IMR-90 (cell line): Measurements from ENCODE around the gene ROR2. TPM values are rescaled to one million over a fixed set of nuclear protein-coding genes. Genes with fewer than 3 reads are reported as not detected.

Source experiments
- ATAC-seq: fragments of 200-7000 bp; cut with Tn5 transposase; 2 replicates; pipeline ENCODE4 v1.9.1; 2020; ENCODE audit warnings: low read depth, mild to moderate bottlenecking, moderate library complexity
- BruUV-seq: library from RNA; stranded (reverse); fragments of 400-500 nt; replicated peaks from 2 replicates; lab custom pipeline; 2021; lab: Mats Ljungman, UMichigan
- CTCF ChIA-PET: fragments of 300-600 bp; formaldehyde crosslinking; extraction: SDS; loops from one replicate; lab custom pipeline; 2021; ENCODE audit warnings: antibody characterized with exemption; lab: Yijun Ruan, JAX
- POLR2A ChIA-PET: fragments of 300-600 bp; sonication (Branson Sonifier 250); formaldehyde crosslinking; loops from one replicate; lab custom pipeline; 2022; ENCODE audit warnings: antibody characterized with exemption; ENCODE audit not compliant: unreplicated experiment; lab: Charles Lee
- DNase-seq: peaks from one replicate; pipeline ENCODE4 v3.0.0; 2013
- H2AFZ ChIP-seq: replicated peaks from 2 replicates; pipeline ENCODE3; 2013; ENCODE audit warnings: low read length, mild to moderate bottlenecking; ENCODE audit not compliant: poor library complexity
- H2AK5ac ChIP-seq: 2 replicates; pipeline ENCODE4 v1.6.1; 2013; ENCODE audit warnings: low read depth, low read length, inconsistent platforms
- H2AK9ac ChIP-seq: replicated peaks from 2 replicates; pipeline ENCODE3; 2013; ENCODE audit warnings: mild to moderate bottlenecking, low read depth, low read length, moderate library complexity; ENCODE audit not compliant: poor library complexity
- H2BK120ac ChIP-seq: 2 replicates; pipeline ENCODE4 v1.6.1; 2013; ENCODE audit warnings: low read depth, low read length, inconsistent platforms
- H2BK15ac ChIP-seq: 3 replicates; pipeline ENCODE4 v1.6.1; 2013; ENCODE audit warnings: low read depth, low read length, inconsistent platforms
- H2BK20ac ChIP-seq: 2 replicates; pipeline ENCODE4 v1.6.1; 2013; ENCODE audit warnings: low read depth, mild to moderate bottlenecking, inconsistent platforms, low read length, moderate library complexity
- H2BK5ac ChIP-seq: 2 replicates; pipeline ENCODE4 v1.6.1; 2013; ENCODE audit warnings: mild to moderate bottlenecking, low read depth, low read length, inconsistent platforms; ENCODE audit not compliant: poor library complexity, severe bottlenecking
- H3K14ac ChIP-seq: replicated peaks from 2 replicates; pipeline ENCODE4 v1.6.1; 2013; ENCODE audit warnings: low read depth, low read length, inconsistent platforms
- H3K18ac ChIP-seq: 2 replicates; pipeline ENCODE4 v1.6.1; 2013; ENCODE audit warnings: low read depth, low read length, control low read depth
- H3K23ac ChIP-seq: 2 replicates; pipeline ENCODE4 v1.6.1; 2013; ENCODE audit warnings: low read depth, low read length, inconsistent platforms
- H3K27ac ChIP-seq: 2 replicates; pipeline ENCODE4 v1.5.1; 2013; ENCODE audit warnings: mild to moderate bottlenecking, control low read depth, low read length; ENCODE audit not compliant: insufficient read depth
- H3K27me3 ChIP-seq: 2 replicates; pipeline ENCODE4 v1.6.1; 2013; ENCODE audit warnings: low read length; ENCODE audit not compliant: control insufficient read depth, insufficient read depth
- H3K36me3 ChIP-seq: 2 replicates; pipeline ENCODE4 v1.6.1; 2013; ENCODE audit warnings: low read length, mixed read lengths; ENCODE audit not compliant: control insufficient read depth, insufficient read depth
- H3K4ac ChIP-seq: 2 replicates; pipeline ENCODE4 v1.6.1; 2013; ENCODE audit warnings: low read depth, low read length, inconsistent platforms
- H3K4me1 ChIP-seq: 2 replicates; pipeline ENCODE4 v1.6.1; 2013; ENCODE audit warnings: low read length, mixed read lengths; ENCODE audit not compliant: control insufficient read depth, insufficient read depth
- H3K4me2 ChIP-seq: 2 replicates; pipeline ENCODE4 v1.6.1; 2013; ENCODE audit warnings: low read depth, mild to moderate bottlenecking, control low read depth, low read length, moderate library complexity
- H3K4me3 ChIP-seq: 2 replicates; pipeline ENCODE4 v1.5.1; 2013; ENCODE audit warnings: low read depth, mild to moderate bottlenecking, control low read depth, low read length, moderate library complexity; ENCODE audit not compliant: insufficient read depth
- H3K56ac ChIP-seq: 2 replicates; pipeline ENCODE4 v1.6.1; 2013; ENCODE audit warnings: low read length, inconsistent platforms; ENCODE audit not compliant: insufficient read depth; ENCODE audit errors: extremely low read depth
- H3K79me1 ChIP-seq, 2 experiments: 2 replicates each; pipeline ENCODE4 v1.6.1; 2013; ENCODE audit warnings: low read length in 2 of 2, inconsistent platforms in 1 of 2, low read depth in 1 of 2
- H3K9ac ChIP-seq: 2 replicates; pipeline ENCODE4 v1.6.1; 2013; ENCODE audit warnings: low read depth, low read length, control low read depth
- H3K9me1 ChIP-seq: 2 replicates; pipeline ENCODE4 v1.6.1; 2013; ENCODE audit warnings: low read length, inconsistent platforms; ENCODE audit not compliant: insufficient read depth
- H3K9me3 ChIP-seq: 2 replicates; pipeline ENCODE4 v1.6.1; 2013; ENCODE audit warnings: low read length; ENCODE audit not compliant: control insufficient read depth, insufficient read depth
- H4K20me1 ChIP-seq: 2 replicates; pipeline ENCODE4 v1.6.1; 2013; ENCODE audit warnings: low read length, inconsistent platforms; ENCODE audit not compliant: insufficient read depth
- H4K5ac ChIP-seq: 2 replicates; pipeline ENCODE4 v1.6.1; 2013; ENCODE audit warnings: mild to moderate bottlenecking, low read depth, low read length, control low read depth
- H4K8ac ChIP-seq, 2 experiments: 2 replicates each; pipeline ENCODE4 v1.6.1; 2013; ENCODE audit warnings: low read depth in 2 of 2, low read length in 2 of 2, control low read depth in 1 of 2, inconsistent platforms in 1 of 2
- H4K91ac ChIP-seq: 2 replicates; pipeline ENCODE4 v1.6.1; 2013; ENCODE audit warnings: low read depth, low read length, inconsistent platforms; ENCODE audit not compliant: insufficient read depth
- BHLHE40 ChIP-seq: fragments of 150-350 bp; IDR thresholded peaks from 2 replicates; pipeline ENCODE4 v1.6.1; 2016; ENCODE audit warnings: mild to moderate bottlenecking, low read depth, low read length
- CHD1 ChIP-seq: IDR thresholded peaks from 2 replicates; pipeline ENCODE4 v1.6.1; 2012; ENCODE audit warnings: low read depth, low read length, improper control_type of control experiment
- FOS ChIP-seq: fragments of 150-350 bp; IDR thresholded peaks from 2 replicates; pipeline ENCODE4 v1.6.1; 2016; ENCODE audit warnings: low read depth, low read length
- MAZ ChIP-seq: IDR thresholded peaks from 2 replicates; pipeline ENCODE4 v1.6.1; 2012; ENCODE audit warnings: low read depth, mild to moderate bottlenecking, low read length, improper control_type of control experiment, moderate library complexity, borderline replicate concordance
- MXI1 ChIP-seq: IDR thresholded peaks from 2 replicates; pipeline ENCODE4 v1.6.1; 2012; ENCODE audit warnings: low read depth, mild to moderate bottlenecking, low read length, moderate library complexity, borderline replicate concordance
- NFE2L2 ChIP-seq: fragments of 150-350 bp; IDR thresholded peaks from 2 replicates; pipeline ENCODE4 v1.6.1; 2016; ENCODE audit warnings: low read depth, mild to moderate bottlenecking, low read length
- POLR2A ChIP-seq: IDR thresholded peaks from 2 replicates; pipeline ENCODE4 v1.6.1; 2012; ENCODE audit warnings: mild to moderate bottlenecking, low read depth, low read length
- RAD21 ChIP-seq: IDR thresholded peaks from 2 replicates; pipeline ENCODE4 v1.6.1; 2012; ENCODE audit warnings: low read length, improper control_type of control experiment
- RCOR1 ChIP-seq: IDR thresholded peaks from 2 replicates; pipeline ENCODE4 v1.6.1; 2012; ENCODE audit warnings: mild to moderate bottlenecking, low read length, improper control_type of control experiment; ENCODE audit not compliant: insufficient replicate concordance
- WGBS, 2 experiments: methylation state at CpG; one replicate each; pipeline versions ENCODE4 v1.1.5 to v1.1.7; 2013; ENCODE audit warnings: missing lambda C conversion rate in 2 of 2; ENCODE audit not compliant: insufficient read length in 1 of 2; ENCODE audit errors: extremely low coverage in 2 of 2; 5-methylcytosine and 5-hydroxymethylcytosine counted together
- dilution Hi-C: fragments of 300-500 bp; cut with HindIII; formaldehyde crosslinking; loops from one replicate; pipeline ENCODE4 v1.14.3; 2018; ENCODE audit warnings: low sequenced_read_pairs; ENCODE audit not compliant: unreplicated experiment
- in situ Hi-C: fragments of 300-500 bp; cut with MboI; formaldehyde crosslinking; loops from 3 replicates; pipeline ENCODE4 v1.14.3; 2019; ENCODE audit warnings: low sequenced_read_pairs, inconsistent platforms, mixed read lengths
- intact Hi-C: fragments of 100-400 bp; cut with micrococcal nuclease; formaldehyde crosslinking; loops from 2 replicates; pipeline ENCODE4 v1.10.0; 2022
- polyA plus RNA-seq, 3 experiments: library from polyadenylated mRNA; depleted of rRNA; stranded (reverse); fragments of >200 nt; gene quantifications; 2 replicates each; pipeline ENCODE4 v1.2.3, GENCODE V29; 2012; ENCODE audit warnings: low replicate concordance in 1 of 3
- total RNA-seq: library from RNA; depleted of rRNA; stranded (reverse); fragments of >200 nt; gene quantifications from 2 replicates; pipeline ENCODE4 v1.2.3, GENCODE V29; 2012

Gene ROR2
- total and polyA plus RNA-seq, 2 of the 4 experiments (the other 2 are of a cell fraction) = 2.3 to 4.8 TPM

- Histone ChIP-seq H3K27ac (no peak overlapping the region), H3K4me1 (peaks cover 2% of the 10 kb centered on the region; the same call in 1 of the 2 replicates), H3K9me3 (no peaks in the 10 kb centered on the region; the same call in 1 of the 2 replicates), H3K9ac (no peak overlapping the region), H4K5ac (no peak overlapping the region), H3K56ac (no peak overlapping the region), H3K4ac (no peak overlapping the region), H2AK5ac (no peak overlapping the region), H3K4me2 (no peak overlapping the region), H3K23ac (no peak overlapping the region), H2AFZ (no peak overlapping the region), H3K9me1 (peaks cover 3% of the 10 kb centered on the region), H3K27me3 (no peaks in the 10 kb centered on the region), H4K8ac (no peak overlapping the region), H2BK5ac (no peak overlapping the region), H3K18ac (no peak overlapping the region), H4K20me1 (no peaks in the 10 kb centered on the region), H2BK20ac (no peak overlapping the region), H3K4me3 (no peak overlapping the region), H2AK9ac (no peak overlapping the region), H3K79me1 (no peaks in the 10 kb centered on the region), H4K91ac (no peak overlapping the region), H2BK120ac (no peak overlapping the region), H3K14ac (no peak overlapping the region), H2BK15ac (no peak overlapping the region), H3K36me3 (peaks cover 2% of the 10 kb centered on the region; the same call in 1 of the 2 replicates)
- CTCF ChIA-PET = no interaction called here
- in situ Hi-C loops = no loop called here
- no TSS peak for BruUV-seq
- POLR2A ChIA-PET = no interaction called here
- ATAC-seq (no peak), DNase-seq (no peak)
- 90% methylated on average over 2 of the region's 7 CpGs; no CpG with 5 or more reads in 1 of the 2 experiments for WGBS, 2 experiments
- TF ChIP-seq POLR2A (no peak), RAD21 (no peak), MAZ (no peak), RCOR1 (no peak), CHD1 (no peak), BHLHE40 (no peak), FOS (no peak), NFE2L2 (no peak), MXI1 (no peak)
- intact Hi-C loops = no loop called here
- dilution Hi-C loops = no loop called here
Measured at GRCh38 chr9:91716815-91717214, 233.2 kb downstream of the ROR2 start.
